ENCODE results near the gene TRPM3. TPM values are rescaled to one million over a fixed set of nuclear protein-coding genes. Genes with fewer than 3 reads are reported as not detected.

The TRPM3 gene
- total and polyA plus RNA-seq, 9 of the 15 experiments (the other 6 are each of a cell fraction or from before 2014, with no cell fraction given): 0.04 TPM; not detected in 8

DNA sequence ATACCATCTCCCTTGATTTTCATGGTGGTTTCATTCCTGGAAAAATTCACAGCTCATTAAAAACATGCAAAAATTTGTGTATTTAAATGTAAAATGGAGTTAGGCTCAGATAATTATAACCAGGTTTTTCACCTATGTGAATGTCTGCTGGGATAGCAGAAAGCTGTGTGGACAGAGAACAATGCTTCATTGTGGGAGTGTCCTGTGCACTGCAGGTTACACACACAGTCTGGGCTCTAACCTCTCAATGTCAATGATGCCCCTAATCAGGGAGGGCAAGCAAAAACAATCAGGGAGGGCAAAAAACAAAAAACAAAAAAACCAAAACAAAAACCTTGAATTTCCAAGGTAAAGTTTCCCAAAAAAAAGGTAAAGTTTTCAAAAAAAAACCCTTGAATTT lies 548.1 kb downstream of the TRPM3 start:
- FAIRE-seq: no peak
- in situ Hi-C loops (cut with MboI): no loop called here
- Histone ChIP-seq H3K27ac (ENCODE audit: extremely low read depth, low read depth, low read length) (no peak overlapping the region), H3K9me3 (replicated peaks; ENCODE audit: control insufficient read depth, insufficient read depth, low read depth, low read length) (no peaks in the 10 kb centered on the region), H3K4me1 (replicated peaks in 1 of 2; ENCODE audit: control insufficient read depth in 2 of 2, insufficient read depth in 2 of 2, low read length in 2 of 2) (no peaks in the 10 kb centered on the region; a peak in 1 of 5 replicates), H4K20me1 (replicated peaks; ENCODE audit: control insufficient read depth, insufficient read depth, low read length) (no peaks in the 10 kb centered on the region), H3K36me3 (ENCODE audit: control insufficient read depth, insufficient read depth, low read length) (no peaks in the 10 kb centered on the region), H3K4me3 (no peak overlapping the region), H3K4me2 (ENCODE audit: insufficient read depth, low read length) (no peak overlapping the region), H2AFZ (ENCODE audit: low read depth, low read length) (no peak overlapping the region), H3K79me2 (ENCODE audit: control insufficient read depth, insufficient read depth, low read length) (no peaks in the 10 kb centered on the region), H3K27me3 (ENCODE audit: control insufficient read depth in 2 of 2, insufficient read depth in 2 of 2, low read length in 2 of 2) (peaks cover 2 to 5% of the 10 kb centered on the region in 2 experiments; a peak in 3 of 5 replicates), H3K9me1 (ENCODE audit: control insufficient read depth, insufficient read depth, low read length) (no peaks in the 10 kb centered on the region), H3K9ac (ENCODE audit: insufficient read depth in 1 of 2, low read depth in 2 of 2, low read length in 2 of 2) (no peak overlapping the region)
- POLR2A ChIA-PET: no interaction called here
- no peak for DNase-seq (ENCODE audit: extremely low read depth in 1 of 4, low spot score in 3 of 4)
- intact Hi-C loops (cut with micrococcal nuclease): no loop called here
- BruUV-seq (replicated peaks): no TSS peak
- CTCF ChIA-PET (ENCODE audit: low intra/inter-chr PET ratio): no interaction called here
- no peak for TF ChIP-seq ZNF12 (CRISPR knock-in tag; IDR thresholded peaks at IDR 0.05)
- no peak for TF ChIP-seq ZNF445 (CRISPR knock-in tag; IDR thresholded peaks at IDR 0.05; ENCODE audit: low read depth)
- TF ChIP-seq ID3 (CRISPR knock-in tag; IDR thresholded peaks at IDR 0.05): no peak
- no peak for TF ChIP-seq ID3 (tag; IDR thresholded peaks at IDR 0.05)
- TF ChIP-seq TAL1 (IDR thresholded peaks at IDR 0.05): no peak
- no peak for TF ChIP-seq NFATC3 (IDR thresholded peaks at IDR 0.05)
- TF ChIP-seq, protein P1, sequence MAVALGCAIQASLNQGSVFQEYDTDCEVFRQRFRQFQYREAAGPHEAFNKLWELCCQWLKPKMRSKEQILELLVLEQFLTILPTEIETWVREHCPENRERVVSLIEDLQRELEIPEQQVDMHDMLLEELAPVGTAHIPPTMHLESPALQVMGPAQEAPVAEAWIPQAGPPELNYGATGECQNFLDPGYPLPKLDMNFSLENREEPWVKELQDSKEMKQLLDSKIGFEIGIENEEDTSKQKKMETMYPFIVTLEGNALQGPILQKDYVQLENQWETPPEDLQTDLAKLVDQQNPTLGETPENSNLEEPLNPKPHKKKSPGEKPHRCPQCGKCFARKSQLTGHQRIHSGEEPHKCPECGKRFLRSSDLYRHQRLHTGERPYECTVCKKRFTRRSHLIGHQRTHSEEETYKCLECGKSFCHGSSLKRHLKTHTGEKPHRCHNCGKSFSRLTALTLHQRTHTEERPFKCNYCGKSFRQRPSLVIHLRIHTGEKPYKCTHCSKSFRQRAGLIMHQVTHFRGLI (CRISPR knock-in tag; IDR thresholded peaks at IDR 0.05): no peak
- TF ChIP-seq CBFA2T3 (IDR thresholded peaks at IDR 0.05): no peak
- TF ChIP-seq ETS2 (tag; IDR thresholded peaks at IDR 0.05; ENCODE audit: borderline replicate concordance, poor library complexity, severe bottlenecking): no peak
- no peak for TF ChIP-seq EP400 (IDR thresholded peaks at IDR 0.05)
- no peak for TF ChIP-seq TCFL5 (CRISPR knock-in tag; conservative IDR thresholded peaks at IDR 0.05)
- TF ChIP-seq ZFX (CRISPR knock-in tag; IDR thresholded peaks at IDR 0.05): no peak
- TF ChIP-seq BRCA1 (IDR thresholded peaks at IDR 0.05): no peak
- TF ChIP-seq BRCA1 (CRISPR knock-in tag; IDR thresholded peaks at IDR 0.05): no peak
- no peak for TF ChIP-seq OTX1 (CRISPR knock-in tag; IDR thresholded peaks at IDR 0.05)
- TF ChIP-seq MITF (IDR thresholded peaks at IDR 0.05): no peak
- TF ChIP-seq, protein P2, sequence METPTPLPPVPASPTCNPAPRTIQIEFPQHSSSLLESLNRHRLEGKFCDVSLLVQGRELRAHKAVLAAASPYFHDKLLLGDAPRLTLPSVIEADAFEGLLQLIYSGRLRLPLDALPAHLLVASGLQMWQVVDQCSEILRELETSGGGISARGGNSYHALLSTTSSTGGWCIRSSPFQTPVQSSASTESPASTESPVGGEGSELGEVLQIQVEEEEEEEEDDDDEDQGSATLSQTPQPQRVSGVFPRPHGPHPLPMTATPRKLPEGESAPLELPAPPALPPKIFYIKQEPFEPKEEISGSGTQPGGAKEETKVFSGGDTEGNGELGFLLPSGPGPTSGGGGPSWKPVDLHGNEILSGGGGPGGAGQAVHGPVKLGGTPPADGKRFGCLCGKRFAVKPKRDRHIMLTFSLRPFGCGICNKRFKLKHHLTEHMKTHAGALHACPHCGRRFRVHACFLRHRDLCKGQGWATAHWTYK (CRISPR knock-in tag; IDR thresholded peaks at IDR 0.05): no peak
- TF ChIP-seq FOXA3 (CRISPR knock-in tag; conservative IDR thresholded peaks at IDR 0.05 in 1 of 2, IDR thresholded peaks at IDR 0.05 in 1 of 2): no peak
- no peak for TF ChIP-seq ZBTB43 (CRISPR knock-in tag; IDR thresholded peaks at IDR 0.05)
- no peak for TF ChIP-seq TAF1 (IDR thresholded peaks at IDR 0.05; ENCODE audit: control insufficient read depth, extremely low read depth, insufficient read depth, low read length, severe bottlenecking)
- no peak for ATAC-seq

Measured in K562 (cell line).